ENCODE results near the gene HRH3.

HRH3 gene

DNA sequence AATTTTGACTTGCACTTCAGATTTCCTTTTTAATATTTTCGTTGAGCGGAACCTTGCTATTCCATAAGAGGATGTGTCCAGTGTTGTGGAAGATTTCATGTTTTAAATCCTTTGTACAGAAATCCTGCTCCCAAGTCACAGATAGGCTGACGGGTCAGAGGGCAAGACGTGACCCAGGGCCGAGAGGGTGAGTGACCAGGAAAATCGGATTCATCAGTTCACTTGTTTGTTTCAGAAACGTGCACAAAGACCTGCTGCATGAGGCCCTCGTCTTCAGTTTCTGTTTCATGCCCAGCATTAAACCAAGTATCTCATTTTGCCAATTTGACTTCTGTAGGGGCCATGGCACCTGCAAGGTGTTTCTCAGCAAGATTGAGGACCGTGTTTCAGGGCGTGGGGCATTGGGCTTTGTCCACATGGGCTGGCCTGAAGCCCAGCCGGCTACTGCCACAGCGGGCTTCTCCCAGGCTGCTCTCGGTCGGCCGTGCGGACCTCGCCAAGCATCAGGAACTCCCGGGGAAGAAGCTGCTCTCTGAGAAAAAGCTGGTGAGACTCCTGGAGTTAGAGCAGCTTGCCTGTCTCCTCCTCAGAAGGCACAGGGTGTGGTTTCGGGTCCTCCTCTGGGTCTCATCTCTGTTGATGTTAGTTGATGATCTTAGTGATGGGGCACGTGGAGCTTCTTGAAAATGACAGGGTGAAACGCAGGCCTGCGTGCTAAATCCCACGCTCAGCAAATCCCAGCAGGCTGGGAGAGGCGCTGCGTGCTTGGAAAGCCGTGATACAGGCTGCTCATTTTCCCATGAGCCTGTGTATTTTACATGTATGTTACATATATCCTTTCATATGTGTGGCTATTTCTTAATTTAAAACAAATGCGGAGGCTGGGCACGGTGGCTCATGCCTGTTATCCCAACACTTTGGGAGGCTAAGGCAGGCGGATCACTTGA, 26.7 kb downstream of the HRH3 start:
- 0 out of 2 replicates have a peak, but pooled peaks cover 2% of the 10 kb centered on the region for H4K20me1 ChIP-seq (ENCODE audit: control insufficient read depth, insufficient read depth, low read depth, low read length)
- no peaks in the 10 kb centered on the region for H3K27me3 ChIP-seq (ENCODE audit: control insufficient read depth, low read length)
- no peaks in the 10 kb centered on the region for H3K9me2 ChIP-seq (replicated peaks; ENCODE audit: control insufficient read depth, low read length)
- no peak for TF ChIP-seq EZH2phosphoT487 (IDR thresholded peaks at IDR 0.05; ENCODE audit: borderline replicate concordance, low read length)
- TF ChIP-seq, protein P1, sequence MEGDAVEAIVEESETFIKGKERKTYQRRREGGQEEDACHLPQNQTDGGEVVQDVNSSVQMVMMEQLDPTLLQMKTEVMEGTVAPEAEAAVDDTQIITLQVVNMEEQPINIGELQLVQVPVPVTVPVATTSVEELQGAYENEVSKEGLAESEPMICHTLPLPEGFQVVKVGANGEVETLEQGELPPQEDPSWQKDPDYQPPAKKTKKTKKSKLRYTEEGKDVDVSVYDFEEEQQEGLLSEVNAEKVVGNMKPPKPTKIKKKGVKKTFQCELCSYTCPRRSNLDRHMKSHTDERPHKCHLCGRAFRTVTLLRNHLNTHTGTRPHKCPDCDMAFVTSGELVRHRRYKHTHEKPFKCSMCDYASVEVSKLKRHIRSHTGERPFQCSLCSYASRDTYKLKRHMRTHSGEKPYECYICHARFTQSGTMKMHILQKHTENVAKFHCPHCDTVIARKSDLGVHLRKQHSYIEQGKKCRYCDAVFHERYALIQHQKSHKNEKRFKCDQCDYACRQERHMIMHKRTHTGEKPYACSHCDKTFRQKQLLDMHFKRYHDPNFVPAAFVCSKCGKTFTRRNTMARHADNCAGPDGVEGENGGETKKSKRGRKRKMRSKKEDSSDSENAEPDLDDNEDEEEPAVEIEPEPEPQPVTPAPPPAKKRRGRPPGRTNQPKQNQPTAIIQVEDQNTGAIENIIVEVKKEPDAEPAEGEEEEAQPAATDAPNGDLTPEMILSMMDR (IDR thresholded peaks at IDR 0.05; ENCODE audit: low read depth, low read length, poor library complexity, severe bottlenecking) = no peak
- H3K79me2 ChIP-seq (ENCODE audit: control insufficient read depth, low read length) = peaks cover 50% of the 10 kb centered on the region
- no peaks in the 10 kb centered on the region for H3K9me3 ChIP-seq (ENCODE audit: control insufficient read depth, insufficient read depth, low read length)
- no peak overlapping the region for H3K4me2 ChIP-seq (ENCODE audit: low read length)
- peaks cover 5% of the 10 kb centered on the region for H3F3A ChIP-seq (ENCODE audit: control insufficient read depth, insufficient read depth)
- H3K36me3 ChIP-seq (ENCODE audit: control insufficient read depth, low read length) = peaks cover 55% of the 10 kb centered on the region
- H3K4me3 ChIP-seq (ENCODE audit: low read length) = no peak overlapping the region
- no peak overlapping the region for H3K27ac ChIP-seq (ENCODE audit: low read depth, low read length)
- peaks cover 29% of the 10 kb centered on the region for H3K4me1 ChIP-seq (ENCODE audit: control insufficient read depth, low read length)

DNA sequence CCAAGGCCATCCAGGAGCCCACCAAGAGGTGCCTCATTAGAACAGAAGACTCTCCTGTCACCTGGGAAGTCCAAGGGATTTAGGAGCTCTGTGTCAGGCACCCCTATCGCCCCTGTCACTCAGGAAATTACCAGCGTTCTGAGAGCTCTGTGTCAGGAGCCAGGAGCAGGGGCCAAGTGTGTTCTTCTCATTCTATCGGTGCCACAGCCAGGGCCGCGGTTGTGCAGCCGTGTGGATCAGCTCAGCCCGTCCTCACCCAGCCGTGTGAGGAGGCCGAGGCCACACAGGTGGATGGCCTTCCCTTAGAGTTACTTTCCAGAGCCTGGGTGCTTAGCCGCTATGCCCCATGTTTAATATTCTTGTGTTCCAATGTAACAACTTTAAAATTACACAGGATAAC, 27.4 kb downstream of the HRH3 start:
- TF ChIP-seq, protein P1 (IDR thresholded peaks at IDR 0.05; ENCODE audit: low read depth, low read length, poor library complexity, severe bottlenecking) = no peak
- no peak for TF ChIP-seq EZH2phosphoT487 (IDR thresholded peaks at IDR 0.05; ENCODE audit: borderline replicate concordance, low read length)
- Histone ChIP-seq H3K27ac (ENCODE audit: low read depth, low read length) (no peak overlapping the region), H3K4me3 (ENCODE audit: low read length) (no peak overlapping the region), H3F3A (ENCODE audit: control insufficient read depth, insufficient read depth) (peaks cover 5% of the 10 kb centered on the region), H3K9me2 (replicated peaks; ENCODE audit: control insufficient read depth, low read length) (no peaks in the 10 kb centered on the region), H3K79me2 (ENCODE audit: control insufficient read depth, low read length) (peaks cover 57% of the 10 kb centered on the region), H3K4me2 (ENCODE audit: low read length) (no peak overlapping the region), H3K36me3 (ENCODE audit: control insufficient read depth, low read length) (peaks cover 47% of the 10 kb centered on the region), H4K20me1 (ENCODE audit: control insufficient read depth, insufficient read depth, low read depth, low read length) (0 out of 2 replicates have a peak, but pooled peaks cover 2% of the 10 kb centered on the region), H3K27me3 (ENCODE audit: control insufficient read depth, low read length) (no peaks in the 10 kb centered on the region), H3K4me1 (ENCODE audit: control insufficient read depth, low read length) (peaks cover 36% of the 10 kb centered on the region), H3K9me3 (ENCODE audit: control insufficient read depth, insufficient read depth, low read length) (no peaks in the 10 kb centered on the region)

DNA sequence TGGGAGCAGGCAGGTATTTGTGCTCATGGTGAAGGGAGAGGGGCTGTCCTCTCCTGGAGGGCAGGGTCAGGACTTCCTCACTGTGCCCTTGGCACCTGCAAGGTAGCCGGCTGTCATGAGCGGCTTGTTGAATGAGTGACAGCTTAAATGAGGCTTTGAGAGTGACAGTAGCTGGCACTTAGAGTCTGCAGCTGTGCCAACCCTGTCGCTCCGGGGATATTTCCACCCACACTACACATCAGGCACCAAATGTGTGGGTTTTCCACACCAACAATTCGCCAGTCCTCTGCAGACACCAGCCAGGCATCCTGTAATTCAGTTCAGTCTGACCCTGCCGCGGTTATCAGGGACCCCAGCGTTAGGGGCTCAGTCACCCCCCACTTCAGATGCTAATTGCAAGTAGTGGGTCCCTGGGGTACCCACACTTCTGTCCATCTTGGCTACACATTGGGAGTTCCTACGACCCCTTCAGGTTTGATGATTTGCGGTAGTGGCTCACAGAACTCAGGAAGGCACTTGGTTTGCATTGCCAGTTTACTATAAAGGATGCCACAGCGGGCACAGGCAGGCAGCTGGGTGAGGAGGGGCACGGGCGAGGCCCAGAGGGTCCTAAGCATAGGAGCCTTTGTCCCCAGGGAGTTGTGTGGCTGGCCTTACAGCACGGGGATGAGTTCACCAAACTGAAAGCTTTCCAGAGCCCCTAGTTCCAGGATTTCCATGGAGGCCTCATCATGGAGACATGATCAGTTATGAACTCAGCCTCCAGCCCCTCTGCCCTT, 28.1 kb downstream of the HRH3 start:
- Histone ChIP-seq H3K27me3 (ENCODE audit: control insufficient read depth, low read length) (no peaks in the 10 kb centered on the region), H3K27ac (ENCODE audit: low read depth, low read length) (no peak overlapping the region), H3K9me3 (ENCODE audit: control insufficient read depth, insufficient read depth, low read length) (no peaks in the 10 kb centered on the region), H3F3A (ENCODE audit: control insufficient read depth, insufficient read depth) (peaks cover 5% of the 10 kb centered on the region), H3K9me2 (replicated peaks; ENCODE audit: control insufficient read depth, low read length) (no peaks in the 10 kb centered on the region), H4K20me1 (ENCODE audit: control insufficient read depth, insufficient read depth, low read depth, low read length) (0 out of 2 replicates have a peak, but pooled peaks cover 2% of the 10 kb centered on the region), H3K79me2 (ENCODE audit: control insufficient read depth, low read length) (peaks cover 64% of the 10 kb centered on the region), H3K4me1 (ENCODE audit: control insufficient read depth, low read length) (peaks cover 42% of the 10 kb centered on the region), H3K4me2 (ENCODE audit: low read length) (no peak overlapping the region), H3K36me3 (ENCODE audit: control insufficient read depth, low read length) (peaks cover 43% of the 10 kb centered on the region), H3K4me3 (ENCODE audit: low read length) (no peak overlapping the region)
- no peak for TF ChIP-seq EZH2phosphoT487 (IDR thresholded peaks at IDR 0.05; ENCODE audit: borderline replicate concordance, low read length)
- TF ChIP-seq, protein P1 (IDR thresholded peaks at IDR 0.05; ENCODE audit: low read depth, low read length, poor library complexity, severe bottlenecking) = no peak
